Sigmoid colon (tissue), 4 donors: ENCODE measurements around the gene CCDC92.

Experiments
- EP300 ChIP-seq, 4 donors: sonication (generic); formaldehyde crosslinking; IDR thresholded peaks; one replicate each; pipeline ENCODE4 v1.6.1; 2017; ENCODE audit warnings: antibody characterized with exemption in 4 of 4
- POLR2A ChIP-seq, 2 donors: fragments of 450-650 bp; IDR thresholded peaks; one replicate each; pipeline ENCODE4 v1.6.1; 2016; ENCODE audit warnings: antibody characterized with exemption in 2 of 2, mild to moderate bottlenecking in 2 of 2, moderate library complexity in 2 of 2
- POLR2AphosphoS5 ChIP-seq, 4 donors: sonication (generic); formaldehyde crosslinking; IDR thresholded peaks; one replicate each; pipeline ENCODE4 v1.6.1; 2017; ENCODE audit warnings: antibody characterized with exemption in 4 of 4
- TF ChIP-seq, protein P1 (sequence below), 4 experiments: fragments of 450-650 bp in 3 of 4; fragments of 200-600 bp in 1 of 4; IDR thresholded peaks; one replicate each; pipeline ENCODE4 v1.5.1; 2016 to 2019; ENCODE audit warnings: antibody characterized with exemption in 4 of 4, mild to moderate bottlenecking in 3 of 4, moderate library complexity in 2 of 4

DNA sequence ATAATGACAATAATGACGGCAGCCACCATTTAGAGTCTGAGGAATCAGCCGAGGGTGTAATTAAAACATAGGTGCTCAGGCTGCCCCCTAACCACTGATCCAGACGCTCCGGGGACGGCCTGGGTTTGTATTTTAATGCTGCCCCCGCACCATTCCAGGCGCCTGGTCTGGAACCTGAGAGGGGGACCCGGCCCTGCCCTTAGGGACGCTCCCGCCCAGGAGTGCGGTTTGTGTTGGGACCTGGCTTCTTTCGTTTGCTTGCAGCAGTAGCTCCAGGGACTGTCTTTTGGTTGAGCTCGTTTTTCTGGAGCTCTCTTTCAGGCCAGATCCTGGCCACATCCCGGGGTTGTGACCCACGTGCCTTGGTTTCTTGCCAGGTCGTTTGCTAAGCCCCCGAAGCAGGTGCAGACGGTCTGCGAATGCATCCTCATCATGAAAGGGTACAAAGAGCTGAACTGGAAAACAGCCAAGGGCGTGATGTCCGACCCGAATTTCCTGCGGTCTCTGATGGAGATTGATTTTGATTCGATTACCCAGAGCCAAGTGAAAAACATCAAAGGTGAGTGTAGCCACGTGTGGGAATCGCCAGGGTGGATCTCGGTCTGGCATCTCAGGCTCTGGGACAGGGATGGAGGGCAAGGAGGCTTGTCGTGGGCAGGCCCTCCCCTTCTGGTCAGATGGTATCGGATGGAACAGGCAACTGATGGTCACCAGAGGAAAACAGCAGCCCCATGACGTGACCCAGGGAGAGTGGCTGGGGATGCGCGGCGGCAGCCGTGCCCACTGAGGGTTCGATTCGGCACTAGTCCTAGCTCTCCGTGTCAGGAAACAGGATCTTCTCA lies 63.5 kb downstream of the CCDC92 start:
- TF ChIP-seq, protein P1, sequence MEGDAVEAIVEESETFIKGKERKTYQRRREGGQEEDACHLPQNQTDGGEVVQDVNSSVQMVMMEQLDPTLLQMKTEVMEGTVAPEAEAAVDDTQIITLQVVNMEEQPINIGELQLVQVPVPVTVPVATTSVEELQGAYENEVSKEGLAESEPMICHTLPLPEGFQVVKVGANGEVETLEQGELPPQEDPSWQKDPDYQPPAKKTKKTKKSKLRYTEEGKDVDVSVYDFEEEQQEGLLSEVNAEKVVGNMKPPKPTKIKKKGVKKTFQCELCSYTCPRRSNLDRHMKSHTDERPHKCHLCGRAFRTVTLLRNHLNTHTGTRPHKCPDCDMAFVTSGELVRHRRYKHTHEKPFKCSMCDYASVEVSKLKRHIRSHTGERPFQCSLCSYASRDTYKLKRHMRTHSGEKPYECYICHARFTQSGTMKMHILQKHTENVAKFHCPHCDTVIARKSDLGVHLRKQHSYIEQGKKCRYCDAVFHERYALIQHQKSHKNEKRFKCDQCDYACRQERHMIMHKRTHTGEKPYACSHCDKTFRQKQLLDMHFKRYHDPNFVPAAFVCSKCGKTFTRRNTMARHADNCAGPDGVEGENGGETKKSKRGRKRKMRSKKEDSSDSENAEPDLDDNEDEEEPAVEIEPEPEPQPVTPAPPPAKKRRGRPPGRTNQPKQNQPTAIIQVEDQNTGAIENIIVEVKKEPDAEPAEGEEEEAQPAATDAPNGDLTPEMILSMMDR (IDR thresholded peaks at IDR 0.05), result no peak
- TF ChIP-seq POLR2A (IDR thresholded peaks at IDR 0.05) (no peak), POLR2AphosphoS5 (IDR thresholded peaks at IDR 0.05) (no peak), EP300 (IDR thresholded peaks at IDR 0.05) (no peak)
